Measurements from ENCODE around the gene SSBP4.
A peak's percentile ranks its signal among the peaks of the same experiment; 100 is the strongest.

The SSBP4 gene

DNA sequence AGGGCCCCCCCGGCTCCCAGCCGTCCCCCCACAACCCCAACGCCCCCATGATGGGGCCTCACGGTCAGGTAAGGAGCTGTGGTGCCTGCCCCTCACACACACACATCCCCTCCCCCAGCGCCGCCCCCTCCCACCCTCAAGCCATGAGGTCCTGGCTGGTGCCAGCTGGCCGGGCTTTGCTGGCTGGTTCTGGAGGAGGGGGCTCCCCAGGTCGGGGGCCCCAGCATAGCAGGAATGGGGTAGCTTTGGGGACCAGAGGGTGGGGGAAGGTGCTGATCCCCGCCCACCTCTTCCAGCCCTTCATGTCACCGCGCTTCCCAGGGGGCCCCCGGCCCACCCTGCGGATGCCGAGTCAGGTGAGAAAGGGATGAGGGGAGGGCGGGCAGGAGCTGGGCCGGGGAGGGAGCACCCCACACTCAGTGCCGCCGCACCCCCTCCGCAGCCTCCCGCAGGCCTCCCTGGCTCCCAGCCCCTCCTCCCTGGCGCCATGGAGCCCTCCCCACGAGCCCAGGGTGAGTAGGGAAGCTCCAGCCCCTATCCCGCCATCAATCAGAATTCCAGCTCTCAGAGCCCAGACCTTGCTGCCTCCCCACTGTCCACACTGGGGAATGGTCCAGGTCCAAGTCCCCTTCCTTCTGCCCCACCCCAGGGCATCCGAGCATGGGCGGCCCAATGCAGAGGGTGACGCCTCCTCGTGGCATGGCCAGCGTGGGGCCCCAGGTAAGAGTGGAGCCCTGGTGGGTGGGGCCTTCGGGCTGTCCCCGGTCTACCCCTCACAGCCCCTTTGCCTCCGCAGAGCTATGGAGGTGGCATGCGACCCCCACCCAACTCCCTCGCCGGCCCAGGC is 12.4 kb downstream of the SSBP4 start:
- DNase-seq: peak in 1 of 58 donors; percentile 48

DNA sequence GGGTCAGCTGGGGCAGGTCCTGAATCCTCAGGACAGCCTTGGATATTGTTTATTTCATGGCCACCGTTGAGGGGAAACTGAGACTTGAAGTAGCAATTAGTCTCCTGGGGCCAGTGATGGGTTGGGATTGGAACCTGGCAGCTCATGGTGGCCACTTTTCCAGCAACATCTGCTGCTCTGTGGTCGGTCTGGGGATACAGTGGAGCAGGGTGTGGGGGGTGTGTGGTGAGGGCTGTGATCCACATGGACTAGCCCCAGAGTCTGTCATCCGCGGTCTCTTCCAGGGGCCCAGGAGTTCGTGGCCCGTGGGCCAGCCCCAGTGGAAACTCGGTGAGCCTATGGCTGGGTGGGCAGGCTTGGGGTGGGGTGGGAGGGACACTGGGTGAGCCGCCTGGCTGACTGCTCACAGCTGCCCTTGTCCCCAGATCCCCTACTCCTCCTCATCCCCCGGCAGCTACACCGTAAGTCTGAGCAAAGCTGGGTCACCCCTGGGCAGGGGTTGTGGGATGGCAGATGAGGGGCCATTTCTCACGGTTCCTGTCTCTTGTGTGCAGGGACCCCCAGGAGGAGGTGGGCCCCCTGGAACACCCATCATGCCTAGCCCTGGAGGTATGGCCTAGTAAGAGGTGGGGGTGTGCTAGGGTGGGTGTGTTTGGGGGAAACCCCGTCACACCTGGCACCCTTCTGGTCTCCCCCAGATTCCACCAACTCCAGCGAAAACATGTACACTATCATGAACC is 13.2 kb downstream of the SSBP4 start:
- no peak for DNase-seq

GRCh38 chr19:18433015-18433691 is 14.0 kb downstream of the SSBP4 start:
- peak in 6 of 58 donors; percentile 32 to 74 (median 36) for DNase-seq

DNA sequence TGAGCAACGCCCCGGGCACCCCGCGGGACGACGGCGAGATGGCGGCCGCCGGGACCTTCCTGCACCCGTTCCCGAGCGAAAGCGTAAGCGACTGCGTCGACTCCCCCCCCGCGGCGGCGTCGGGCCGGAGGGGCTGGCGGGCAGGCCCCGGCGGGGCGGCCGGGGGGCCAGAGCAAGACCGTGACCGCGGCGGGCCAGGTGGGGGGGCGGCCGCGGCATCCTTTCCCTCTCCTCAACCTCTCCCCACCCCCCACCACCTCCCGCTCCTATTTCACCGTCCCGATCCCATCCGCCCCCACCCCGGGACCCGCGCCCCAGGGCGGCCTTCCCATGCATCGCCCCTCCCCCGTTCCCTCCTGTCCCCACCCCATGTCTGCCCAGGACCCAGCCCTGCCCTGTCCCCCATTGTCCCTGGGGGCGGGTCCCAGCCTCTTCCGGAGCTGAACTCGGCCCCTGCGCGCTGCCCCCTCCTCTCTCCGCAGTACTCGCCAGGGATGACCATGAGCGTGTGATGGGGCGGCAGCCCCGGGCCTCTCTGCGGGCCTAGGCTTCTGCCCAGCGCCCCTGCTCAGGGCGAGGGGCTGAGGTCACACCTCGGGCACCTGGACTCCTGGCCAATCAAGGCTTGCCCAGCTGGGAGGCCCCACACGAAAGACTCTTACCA is 14.7 kb downstream of the SSBP4 start:
- peak in 1 of 58 donors; percentile 28 for DNase-seq

- no peak for DNase-seq
These were observed 15.4 kb downstream of the SSBP4 start for GRCh38 chr19:18434411-18435175.

DNA sequence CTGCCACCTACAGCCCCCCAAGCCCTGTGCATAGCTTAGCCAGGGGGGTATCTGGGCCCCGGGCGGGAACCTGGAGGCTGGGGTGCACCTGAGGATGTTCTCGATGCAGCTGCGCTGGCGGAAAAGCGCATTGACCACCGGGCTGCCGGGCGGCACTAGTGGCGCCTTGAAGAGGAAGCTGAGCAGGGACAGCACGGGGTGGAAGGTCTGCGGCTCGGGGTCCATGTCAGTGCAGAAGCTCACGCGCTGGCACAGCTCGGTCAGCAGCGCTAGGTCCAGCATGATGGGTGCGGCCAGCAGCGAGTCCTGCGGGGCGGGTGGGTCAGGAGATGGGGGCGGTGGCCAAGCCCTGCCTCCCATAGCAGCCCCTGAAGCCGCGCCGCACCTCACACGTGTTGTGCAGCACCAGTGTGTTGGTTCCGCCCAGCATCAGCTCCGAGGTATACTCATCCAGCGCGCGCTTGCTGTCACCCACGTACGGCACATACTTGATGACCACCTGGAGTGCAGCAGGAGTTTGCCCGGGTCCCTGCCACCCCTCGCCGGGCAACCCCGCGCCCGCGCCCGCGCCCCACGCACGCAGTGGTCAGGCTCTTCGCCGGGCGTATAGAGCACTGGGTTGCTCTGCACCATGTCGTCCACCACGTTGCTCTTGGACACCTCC is 16.1 kb downstream of the SSBP4 start:
- DNase-seq: no peak

- no peak for DNase-seq
These were observed 16.9 kb downstream of the SSBP4 start for GRCh38 chr19:18435842-18436670.

GRCh38 chr19:18436671-18437490 is 17.7 kb downstream of the SSBP4 start:
- DNase-seq: peak in 17 of 58 donors; percentile 12 to 61 (median 28)

DNA sequence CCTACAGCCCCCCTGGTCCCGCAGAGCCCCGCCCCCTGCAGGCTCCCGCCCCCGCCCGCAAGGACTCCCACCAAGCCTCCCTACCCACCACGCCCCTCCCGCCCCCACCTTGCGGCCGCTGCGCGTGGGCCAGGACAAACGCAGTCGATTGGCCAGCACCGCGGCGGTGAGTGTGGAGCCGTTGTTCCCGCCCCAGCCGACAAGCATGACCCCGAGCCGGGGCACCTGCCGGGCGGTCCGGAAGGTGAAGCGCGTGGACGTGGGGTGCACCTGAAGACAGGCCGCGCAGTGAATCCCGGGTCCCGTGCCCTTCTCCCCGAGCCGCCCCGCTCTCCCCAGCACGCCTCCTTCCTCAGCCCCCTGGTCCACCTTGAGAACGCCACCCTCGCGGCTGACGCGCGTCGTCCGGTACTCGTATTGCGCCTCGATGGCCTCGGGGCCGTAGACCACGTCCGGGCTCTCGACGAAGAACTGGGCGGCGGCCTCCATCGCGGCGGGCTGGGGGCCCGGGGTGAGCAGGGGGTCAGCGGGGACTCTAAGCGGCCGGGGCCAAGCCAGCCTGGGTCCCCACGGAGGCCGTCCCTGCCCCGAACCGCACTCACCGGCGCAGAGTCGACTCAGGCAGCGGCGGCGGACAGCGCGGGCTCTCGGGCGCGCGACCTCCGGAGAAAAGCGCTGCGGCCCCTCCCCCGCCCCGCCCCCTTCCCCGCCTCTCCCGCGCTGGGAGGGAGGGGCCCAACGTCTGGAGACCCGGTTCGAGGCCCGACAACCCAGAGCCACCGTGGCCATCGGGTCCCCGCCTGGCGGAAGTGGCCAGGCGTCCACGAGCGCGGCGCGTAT is 18.5 kb downstream of the SSBP4 start, which contains the start of gene ISYNA1:
Gene ISYNA1, minus strand, starts transcription at position 643 of the 840 bp plus-strand sequence. Its CDS starts 154 bp downstream, at position 489.
- DNase-seq: peak in 6 of 58 donors; percentile 25 to 28 (median 27)

- no peak for DNase-seq
These were observed 19.3 kb downstream of the SSBP4 start for GRCh38 chr19:18438331-18439024.

- DNase-seq: no peak
These were observed 20.1 kb downstream of the SSBP4 start for GRCh38 chr19:18439025-18439909.

GRCh38 chr19:18439910-18440237 is 20.7 kb downstream of the SSBP4 start:
- no peak for DNase-seq

GRCh38 chr19:18440415-18440877 is 21.2 kb downstream of the SSBP4 start:
- DNase-seq: no peak

DNA sequence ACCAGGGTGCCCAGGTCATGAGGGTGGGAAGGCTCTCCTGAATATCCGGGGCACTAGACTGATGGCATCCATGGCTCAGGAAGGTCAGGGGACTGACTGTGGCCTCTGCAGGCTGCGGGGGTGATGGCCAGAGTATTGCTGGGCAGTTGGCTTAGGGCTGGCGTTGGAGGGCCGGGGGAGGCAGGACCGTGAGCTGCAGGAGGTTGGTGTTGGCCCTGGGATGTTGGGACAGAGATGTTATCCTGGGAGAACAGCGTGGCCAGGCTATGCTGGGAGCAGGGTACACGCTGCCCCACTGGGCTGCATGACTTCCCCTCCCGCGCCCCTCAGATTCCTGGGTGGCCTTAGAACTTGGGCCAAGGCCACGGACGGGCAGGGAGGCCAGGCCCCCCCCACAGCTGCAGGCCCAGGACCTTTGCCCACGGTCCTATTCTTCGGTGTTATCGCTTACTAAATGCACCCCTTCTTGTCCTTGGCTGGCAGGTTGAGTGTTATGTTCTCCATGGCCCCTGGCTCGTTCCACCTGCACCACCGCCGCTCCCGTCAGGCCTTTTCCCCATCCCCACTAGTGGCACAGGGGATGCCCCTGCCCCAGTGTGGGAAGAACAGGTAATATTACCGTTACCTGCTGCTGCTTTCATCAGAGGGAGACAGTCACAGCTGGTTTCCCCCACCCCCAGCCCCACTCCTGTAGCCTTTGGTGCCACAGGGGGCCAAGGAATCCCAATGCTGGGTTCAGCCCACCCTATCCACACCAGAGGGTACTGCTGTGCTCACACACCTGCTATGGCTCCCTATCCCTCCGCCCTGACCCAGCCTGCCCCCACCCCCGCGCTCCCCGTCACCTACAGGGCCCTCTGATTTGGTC is 22.0 kb downstream of the SSBP4 start:
- no peak for DNase-seq
